Hippocampal formation (tissue), 2 donors: Measurements from ENCODE around the gene PKDREJ.
"Not testable (repeated sequence)": the region's sequence is repeated elsewhere in the genome, so short reads cannot be mapped to it uniquely, and the experiment has no call there.

ENCODE experiments used
- DNase-seq, 2 donors: peaks; one replicate each; lab custom pipeline; 2025; lab: John Stamatoyannopoulos, UW

PKDREJ gene

GRCh38 chr22:46263216-46263590 is at the start of gene PKDREJ:
Gene PKDREJ, minus strand, starts transcription at chr22:46263343. Its CDS starts 21 bp downstream, at chr22:46263322.
- no peak for DNase-seq

DNA sequence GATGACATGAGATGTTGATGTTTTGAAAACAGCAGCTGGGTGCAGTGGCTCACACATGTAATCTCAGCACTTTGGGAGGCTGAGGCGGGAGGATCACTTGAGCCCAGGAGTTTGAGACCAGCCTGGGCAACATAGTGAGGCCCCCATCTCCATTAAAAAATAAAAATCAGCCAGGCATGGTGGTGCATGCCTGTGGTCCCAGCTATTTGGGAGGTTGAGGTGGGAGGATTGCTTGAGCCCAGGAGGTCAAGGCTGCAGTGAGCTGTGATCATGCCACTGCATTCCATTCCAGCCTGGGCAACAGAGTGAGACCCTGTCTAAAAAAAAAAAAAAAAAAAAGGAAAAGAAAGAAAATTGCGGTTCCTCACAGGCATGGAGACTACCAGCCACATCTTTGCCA is 49.7 kb upstream of the PKDREJ start:
- not testable (repeated sequence) for DNase-seq

DNA sequence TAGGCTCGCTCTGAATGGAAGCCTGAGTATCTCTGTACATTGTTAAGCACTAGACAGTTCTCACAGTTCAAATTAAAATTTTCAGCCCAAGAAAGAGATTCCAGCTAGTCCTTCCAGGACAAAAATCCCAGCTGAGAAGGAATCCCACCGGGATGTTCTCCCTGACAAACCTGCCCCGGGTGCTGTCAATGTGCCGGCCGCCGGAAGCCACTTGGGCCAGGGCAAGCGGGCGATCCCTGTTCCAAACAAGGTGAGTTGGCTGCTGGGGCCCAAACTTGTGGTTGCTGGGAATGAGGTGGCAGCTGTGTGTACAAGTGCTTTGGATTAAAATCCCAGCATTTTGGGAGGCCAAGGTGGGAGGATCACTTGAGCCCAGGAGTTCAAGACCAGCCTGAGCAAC is 48.9 kb upstream of the PKDREJ start:
- no peak for DNase-seq

GRCh38 chr22:46309526-46310085 is 46.5 kb upstream of the PKDREJ start:
- no peak for DNase-seq

GRCh38 chr22:46308283-46308988 is 45.3 kb upstream of the PKDREJ start:
- no peak for DNase-seq

DNA sequence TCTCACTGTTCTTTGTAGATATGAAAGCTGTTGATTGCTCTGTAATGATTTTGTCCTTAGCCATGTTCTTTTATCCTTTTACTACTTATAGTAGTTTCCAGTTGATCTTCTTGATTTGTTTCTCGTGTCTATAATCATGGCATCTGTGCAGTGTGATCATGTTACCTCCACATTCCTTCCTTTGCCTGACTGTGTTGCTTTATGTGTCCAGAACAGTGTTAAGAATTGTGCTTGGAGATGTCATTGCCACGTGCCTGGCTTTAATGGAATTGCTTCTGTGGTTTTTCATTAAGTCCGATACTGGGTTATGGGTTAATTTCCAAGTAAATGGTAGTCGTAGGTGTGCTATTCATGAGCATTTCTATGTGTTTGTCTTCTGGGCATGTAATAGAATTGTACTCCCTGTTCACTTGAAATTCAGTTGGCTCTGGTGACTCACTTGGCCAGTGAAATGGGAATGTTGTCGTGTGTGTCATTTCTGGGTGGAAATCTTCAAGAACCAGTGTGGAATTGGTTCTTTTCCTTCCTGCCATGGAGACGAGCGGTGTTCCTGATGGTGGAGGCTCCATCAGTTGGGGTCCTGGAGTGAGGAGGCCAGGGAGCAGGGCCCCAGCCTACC is 40.3 kb upstream of the PKDREJ start:
- DNase-seq: no peak

- no peak for DNase-seq
These were observed 37.3 kb upstream of the PKDREJ start for GRCh38 chr22:46300491-46300890.

DNA sequence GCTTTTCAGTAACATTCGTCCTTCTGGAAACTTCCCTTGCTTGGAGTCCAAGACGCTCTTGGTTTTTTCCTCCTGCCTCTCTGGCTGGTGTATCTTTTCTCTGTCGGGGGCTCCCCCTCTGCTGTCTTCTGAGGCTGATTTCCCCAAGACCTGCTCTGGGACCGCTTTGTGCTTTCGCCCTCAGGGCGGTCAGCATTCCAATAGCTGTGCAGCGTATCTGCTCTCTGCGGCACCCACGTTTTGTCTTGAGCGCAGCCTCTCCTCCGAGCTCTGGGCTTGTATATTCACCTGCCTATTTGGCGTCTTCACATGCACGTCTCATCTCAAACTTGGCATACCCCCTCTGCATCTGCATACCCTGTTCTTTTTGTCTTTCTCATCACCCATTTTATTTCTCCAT is 36.0 kb upstream of the PKDREJ start:
- DNase-seq: no peak

DNA sequence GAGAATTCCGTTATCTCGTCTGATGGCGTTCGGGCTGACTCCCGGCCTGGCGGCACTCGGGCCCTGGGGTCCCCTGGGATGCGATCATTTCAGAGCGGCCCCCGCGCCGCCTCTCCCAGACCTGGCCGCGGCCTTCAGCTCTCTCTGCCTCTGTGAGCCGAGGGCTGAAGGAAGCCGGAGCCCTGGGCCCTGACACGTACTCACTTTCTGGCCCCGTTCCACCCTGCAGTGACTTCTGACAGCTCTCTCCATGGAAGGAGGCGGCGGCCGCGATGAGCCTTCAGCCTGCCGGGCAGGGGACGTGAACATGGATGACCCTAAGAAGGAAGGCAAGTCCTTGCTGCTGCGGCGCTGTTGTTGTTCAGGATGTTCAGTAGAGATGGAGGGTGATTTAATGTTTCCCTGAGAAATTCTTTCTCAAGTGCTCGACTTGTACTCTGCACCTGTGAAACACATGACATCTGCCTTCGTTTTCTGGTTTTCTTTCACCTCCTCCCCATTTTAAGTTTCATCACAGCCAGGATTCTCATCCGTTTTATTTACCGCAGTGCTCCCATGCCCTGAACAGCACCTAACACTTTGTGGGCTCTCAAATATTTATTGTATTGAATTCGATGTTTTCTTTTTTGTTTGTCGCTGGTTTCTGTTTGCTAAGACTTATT is 34.1 kb upstream of the PKDREJ start:
- no peak for DNase-seq

GRCh38 chr22:46296257-46297150 is 33.4 kb upstream of the PKDREJ start, which contains the start of gene GTSE1:
Gene GTSE1, plus strand, starts transcription at chr22:46296870. Its CDS starts 531 bp downstream, at chr22:46297401.
- DNase-seq: peak; percentile 94 to 97

DNA sequence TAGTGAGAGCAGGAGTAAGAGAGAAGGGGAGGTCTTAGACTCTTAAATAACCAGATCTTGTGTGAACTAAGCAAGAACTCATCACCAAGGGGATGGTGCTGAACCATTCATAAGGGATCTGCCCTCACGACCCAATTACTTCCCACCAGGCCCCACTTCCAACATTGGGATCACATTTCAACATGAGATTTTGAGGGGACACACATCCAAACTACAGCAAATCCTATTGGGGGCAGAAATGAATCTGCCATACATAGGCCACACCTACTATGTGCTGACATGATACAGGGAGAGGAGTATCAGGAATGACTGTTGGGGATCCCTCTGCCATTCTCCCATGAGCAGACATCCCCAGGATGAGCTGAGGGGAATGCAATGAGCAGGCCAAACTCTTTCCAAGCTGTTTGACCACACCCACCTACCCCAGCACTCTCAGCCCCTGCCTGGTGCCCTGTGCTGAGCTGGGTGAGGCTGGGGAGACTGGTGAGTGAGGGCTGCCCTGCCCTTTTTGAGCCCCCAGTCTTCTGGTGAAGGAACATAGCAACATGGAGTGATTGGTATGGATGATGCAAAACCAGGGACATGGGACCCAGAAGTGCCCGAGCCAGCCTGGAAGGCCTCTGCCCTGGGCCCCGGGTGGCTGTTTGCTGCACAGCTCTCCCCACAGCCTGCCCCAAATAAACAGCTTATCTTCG is 32.3 kb upstream of the PKDREJ start:
- DNase-seq: no peak

DNA sequence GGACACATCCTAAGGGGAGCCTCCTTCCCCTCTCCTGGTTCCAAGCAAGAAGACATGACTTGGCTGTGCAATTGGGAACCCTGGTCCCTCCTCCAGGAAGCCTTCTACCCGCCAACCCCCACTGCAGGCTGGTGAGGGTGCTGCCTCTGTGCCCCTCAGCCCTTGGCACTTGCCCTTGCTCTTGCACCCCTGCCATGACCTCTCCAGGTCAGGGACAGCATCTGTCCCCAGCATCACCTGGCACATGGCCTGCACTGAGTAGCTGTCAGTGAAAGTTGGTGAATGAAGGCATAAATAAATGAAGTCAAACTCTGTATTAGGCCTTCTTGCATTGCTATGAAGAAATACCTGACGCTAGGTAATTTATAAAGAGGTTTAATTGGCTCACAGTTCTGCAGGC is 31.6 kb upstream of the PKDREJ start:
- no peak for DNase-seq

DNA sequence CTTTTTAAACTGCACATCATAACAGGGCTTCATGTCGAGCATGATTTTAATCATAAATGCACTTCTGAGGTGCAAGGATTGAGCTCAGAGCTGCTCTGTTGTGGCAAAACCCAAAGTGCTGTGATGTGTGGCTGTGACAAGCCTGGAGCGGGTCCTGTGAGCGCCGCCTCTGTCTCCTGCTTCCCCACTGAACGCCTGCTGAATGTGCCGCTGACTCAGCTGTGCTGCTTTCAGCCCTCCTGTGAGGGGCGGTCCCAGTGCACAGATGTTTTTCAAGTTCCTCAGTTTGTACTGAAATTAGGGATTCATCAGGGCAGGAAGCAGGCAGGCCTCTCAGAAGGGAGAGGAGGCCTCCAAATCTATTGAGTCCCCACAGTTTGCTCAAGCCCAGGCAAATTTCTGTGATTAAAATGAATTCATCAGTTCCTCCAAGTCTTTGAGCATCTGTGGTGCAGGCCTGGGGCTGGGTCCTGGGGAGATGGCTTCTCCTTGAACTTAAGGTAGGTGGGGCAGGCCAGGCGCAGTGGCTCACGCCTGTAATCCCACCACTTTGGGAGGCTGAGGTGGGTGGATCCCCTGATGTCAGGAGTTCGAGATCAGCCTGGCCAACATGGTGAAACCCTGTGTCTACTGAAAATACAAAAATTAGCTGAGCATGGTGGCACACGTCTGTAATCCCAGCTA is 30.6 kb upstream of the PKDREJ start:
- peak; percentile 5 to 22 for DNase-seq

- no peak for DNase-seq
These were observed 29.6 kb upstream of the PKDREJ start for GRCh38 chr22:46292732-46293131.

GRCh38 chr22:46292173-46292572 is 29.0 kb upstream of the PKDREJ start:
- no peak for DNase-seq

GRCh38 chr22:46290843-46291785 is 28.0 kb upstream of the PKDREJ start:
- no peak for DNase-seq

GRCh38 chr22:46290121-46290842 is 27.1 kb upstream of the PKDREJ start:
- DNase-seq: no peak

DNA sequence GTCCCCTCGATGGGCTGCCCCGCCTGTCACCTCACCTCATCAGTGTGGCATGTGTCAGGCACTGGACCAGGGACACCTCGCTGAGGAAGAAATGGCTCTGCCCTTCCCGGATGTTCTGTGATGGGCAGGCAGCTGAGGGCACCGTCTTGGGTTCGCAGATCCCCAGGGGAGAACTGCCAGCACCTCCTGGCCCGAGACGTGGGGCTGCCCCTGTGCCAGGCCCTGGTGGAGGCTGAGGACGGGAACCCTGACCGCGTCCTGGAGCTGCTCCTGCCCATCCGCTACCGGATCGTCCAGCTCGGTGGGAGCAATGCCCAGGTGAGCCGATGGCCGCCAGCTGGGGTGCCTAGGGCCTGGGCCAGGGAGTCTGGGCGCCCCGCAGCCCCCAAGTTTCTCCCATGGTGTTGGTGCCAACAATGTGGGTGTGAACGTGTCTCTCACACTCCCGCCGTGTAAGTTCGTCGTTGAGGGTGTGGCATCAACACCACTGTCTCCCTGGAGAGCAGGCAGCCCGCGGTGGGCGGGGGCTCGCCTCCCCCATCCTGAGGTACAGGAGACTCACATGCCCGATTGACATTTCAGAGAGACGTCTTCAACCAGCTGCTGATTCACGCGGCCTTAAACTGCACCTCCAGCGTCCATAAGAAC is 26.2 kb upstream of the PKDREJ start:
- DNase-seq: no peak
